ENCODE measurements around the gene DDC.

The DDC gene

DNA sequence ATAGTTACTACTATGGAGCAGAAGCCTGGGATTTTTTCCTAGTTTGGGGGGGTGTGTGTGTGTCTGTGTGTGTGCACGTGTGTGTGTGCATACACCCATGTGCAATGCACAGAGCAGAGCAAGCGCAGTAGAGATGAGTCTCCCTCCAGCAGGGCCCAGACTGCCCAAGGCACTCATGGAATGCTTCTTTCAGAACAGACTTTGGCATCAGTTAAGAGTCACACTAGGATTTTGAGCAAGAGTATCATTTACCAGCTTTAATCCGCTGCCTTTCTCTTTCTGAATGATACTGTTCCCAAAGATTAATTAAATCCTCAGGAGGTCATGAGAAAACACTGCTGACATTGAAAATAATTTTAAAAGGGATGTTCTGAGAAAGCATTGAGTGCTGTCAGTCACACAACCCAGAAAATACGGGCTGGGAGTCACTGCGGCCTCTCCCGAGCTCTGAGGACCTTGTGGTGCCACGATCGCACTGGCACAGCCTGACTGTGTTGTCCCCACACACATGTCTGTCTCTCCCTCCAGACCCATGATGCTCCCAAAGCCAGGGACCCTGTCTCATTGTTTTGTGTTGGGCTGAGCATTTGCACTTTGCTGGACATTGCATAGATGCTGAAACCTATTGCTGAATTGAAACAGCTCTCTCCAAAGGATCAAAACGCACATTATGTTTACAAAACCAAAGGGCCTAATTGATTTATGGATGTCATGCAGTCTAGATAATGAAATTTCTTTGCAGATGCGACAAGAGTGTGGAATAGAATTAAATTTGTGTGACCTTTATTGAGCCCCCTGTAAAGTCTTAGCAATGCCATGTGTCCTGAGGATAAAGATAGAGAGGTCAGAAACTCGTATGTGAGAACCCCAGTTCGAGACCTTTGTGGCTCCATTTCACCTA, 60.3 kb downstream of the DDC start:
- Histone ChIP-seq H3K9ac (ENCODE audit: low read depth, low read length) (no peak overlapping the region), H3K36me3 (ENCODE audit: insufficient read depth, low read length) (no peaks in the 10 kb centered on the region), H3K9me3 (ENCODE audit: control insufficient read depth, insufficient read depth, low read length) (no peaks in the 10 kb centered on the region), H3K4me1 (ENCODE audit: insufficient read depth, low read length) (no peaks in the 10 kb centered on the region)

DNA sequence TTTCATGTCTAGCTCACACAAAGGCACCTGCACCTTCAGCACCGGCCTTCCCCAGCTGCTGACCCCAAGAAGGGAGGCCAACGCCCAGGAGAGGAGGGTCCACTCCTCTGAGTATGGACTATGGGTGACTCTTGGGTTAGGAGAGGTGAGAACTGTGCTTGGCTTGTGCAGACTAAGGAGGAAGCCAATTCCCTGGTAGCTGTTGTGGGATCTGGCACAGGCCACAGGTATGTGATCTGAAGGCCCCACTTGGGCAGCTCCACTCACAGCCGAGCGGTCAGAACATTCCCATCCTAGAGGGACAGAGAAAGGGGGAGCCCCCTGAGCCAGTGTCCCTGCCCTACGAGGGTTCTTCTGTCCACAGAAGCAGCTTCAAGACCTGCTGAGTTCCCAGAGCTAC, 62.3 kb downstream of the DDC start:
- H3K9ac ChIP-seq (ENCODE audit: low read depth, low read length): no peak overlapping the region
- H3K4me1 ChIP-seq (ENCODE audit: insufficient read depth, low read length): no peaks in the 10 kb centered on the region
- H3K36me3 ChIP-seq (ENCODE audit: insufficient read depth, low read length): no peaks in the 10 kb centered on the region
- no peaks in the 10 kb centered on the region for H3K9me3 ChIP-seq (ENCODE audit: control insufficient read depth, insufficient read depth, low read length)

DNA sequence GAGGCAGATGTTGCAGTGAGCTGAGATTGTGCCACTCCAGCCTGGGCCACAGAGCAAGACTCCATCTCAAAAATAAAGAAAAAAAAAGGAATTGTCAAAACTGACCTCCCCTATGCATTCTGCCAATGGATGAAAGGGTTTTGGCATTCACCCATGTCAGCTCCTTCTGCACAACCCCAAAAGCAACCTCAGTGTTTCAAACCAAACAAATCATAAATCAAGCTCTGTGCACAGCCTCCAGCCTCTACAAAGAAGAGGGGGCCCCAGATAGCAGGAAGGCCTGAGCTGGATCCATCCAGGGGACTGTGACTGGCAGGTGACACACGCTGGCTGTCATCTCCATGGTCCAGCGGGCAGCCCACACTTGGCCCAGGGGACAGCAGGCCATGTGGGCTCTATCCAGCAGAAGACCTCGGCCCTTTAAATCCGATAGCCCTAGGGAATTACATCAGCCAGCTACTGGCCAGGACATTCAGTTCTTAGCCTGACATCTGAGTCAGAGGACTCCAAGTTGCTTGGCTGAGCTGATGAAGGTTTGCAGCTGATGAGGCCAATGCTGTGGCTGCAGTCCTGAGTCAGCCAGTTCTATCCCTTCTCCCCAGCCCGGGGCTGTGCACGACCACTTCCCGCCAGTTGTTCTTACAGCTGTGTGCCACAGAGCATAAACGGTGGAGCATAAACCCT, 63.1 kb downstream of the DDC start:
- Histone ChIP-seq H3K4me1 (ENCODE audit: insufficient read depth, low read length) (no peaks in the 10 kb centered on the region), H3K36me3 (ENCODE audit: insufficient read depth, low read length) (no peaks in the 10 kb centered on the region), H3K9ac (ENCODE audit: low read depth, low read length) (no peak overlapping the region), H3K9me3 (ENCODE audit: control insufficient read depth, insufficient read depth, low read length) (no peaks in the 10 kb centered on the region)

DNA sequence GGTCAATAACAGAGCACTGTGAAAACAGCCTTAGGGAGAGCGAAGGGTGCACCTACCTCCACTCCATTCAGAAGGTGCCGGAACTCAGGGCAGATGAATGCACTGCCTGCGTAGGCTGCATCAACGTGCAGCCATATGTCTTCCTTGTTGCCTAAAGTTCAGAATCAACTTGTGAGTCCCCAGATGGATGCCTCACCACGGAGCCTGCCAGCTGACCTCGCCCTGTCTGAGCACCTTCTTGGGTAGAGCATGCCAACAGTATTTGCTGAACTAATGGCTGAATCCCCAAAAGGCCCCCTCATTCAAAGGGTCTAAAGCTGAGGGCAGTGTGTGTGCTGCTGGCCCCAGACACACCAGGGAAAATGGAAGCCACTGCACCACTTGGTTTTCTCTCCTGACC, 66.1 kb downstream of the DDC start:
- Histone ChIP-seq H3K36me3 (ENCODE audit: insufficient read depth, low read length) (no peaks in the 10 kb centered on the region), H3K4me1 (ENCODE audit: insufficient read depth, low read length) (no peaks in the 10 kb centered on the region), H3K9me3 (ENCODE audit: control insufficient read depth, insufficient read depth, low read length) (no peaks in the 10 kb centered on the region), H3K9ac (ENCODE audit: low read depth, low read length) (no peak overlapping the region)

DNA sequence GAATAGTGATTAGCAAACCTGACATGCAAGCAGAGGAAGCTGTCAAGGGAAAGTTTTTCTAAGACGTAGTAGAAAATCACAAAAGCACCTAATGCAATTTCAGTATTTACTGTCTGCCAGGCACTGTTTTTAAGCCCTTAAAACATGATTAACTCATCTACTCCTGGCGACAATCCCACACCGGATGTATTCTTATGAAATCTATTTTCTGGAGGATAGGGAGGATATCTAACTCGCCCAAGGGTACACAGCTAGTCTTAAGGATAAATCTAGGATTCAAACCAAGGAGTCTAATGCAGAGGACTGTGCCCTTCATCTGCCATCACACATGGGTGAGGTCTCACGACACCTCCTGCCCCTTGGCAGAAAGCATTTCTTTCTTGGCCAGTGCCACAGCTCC, 67.2 kb downstream of the DDC start:
- no peak overlapping the region for H3K9ac ChIP-seq (ENCODE audit: low read depth, low read length)
- H3K36me3 ChIP-seq (ENCODE audit: insufficient read depth, low read length): no peaks in the 10 kb centered on the region
- H3K4me1 ChIP-seq (ENCODE audit: insufficient read depth, low read length): no peaks in the 10 kb centered on the region
- H3K9me3 ChIP-seq (ENCODE audit: control insufficient read depth, insufficient read depth, low read length): no peaks in the 10 kb centered on the region

DNA sequence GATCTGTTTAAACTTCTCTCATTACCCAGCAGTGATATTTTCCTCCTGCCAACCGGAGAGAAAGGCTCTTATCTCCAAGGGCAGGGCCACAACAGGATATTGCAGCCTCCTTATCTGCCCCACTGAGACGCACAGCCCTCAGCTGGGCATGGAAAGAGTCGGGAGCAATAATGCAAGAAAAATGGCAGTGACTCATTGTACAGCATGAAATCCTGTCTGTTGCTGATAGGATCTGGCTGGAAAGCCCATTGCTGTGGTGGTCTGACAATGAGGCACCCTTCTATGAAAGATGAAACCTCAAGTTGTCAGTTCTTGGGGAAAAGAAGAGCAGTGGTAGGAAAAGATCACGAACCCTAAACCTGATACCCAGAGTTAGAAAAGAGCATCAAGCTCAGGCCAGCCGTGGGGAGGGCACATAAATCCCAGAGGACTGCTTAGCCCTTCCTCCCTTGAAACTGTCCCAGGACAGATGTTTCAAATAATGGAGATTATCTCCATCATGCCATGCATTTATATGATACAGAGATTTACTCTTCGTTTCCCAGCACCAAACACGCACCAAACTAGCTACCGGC, 68.0 kb downstream of the DDC start:
- Histone ChIP-seq H3K9me3 (ENCODE audit: control insufficient read depth, insufficient read depth, low read length) (no peaks in the 10 kb centered on the region), H3K4me1 (ENCODE audit: insufficient read depth, low read length) (no peaks in the 10 kb centered on the region), H3K36me3 (ENCODE audit: insufficient read depth, low read length) (no peaks in the 10 kb centered on the region), H3K9ac (ENCODE audit: low read depth, low read length) (no peak overlapping the region)

DNA sequence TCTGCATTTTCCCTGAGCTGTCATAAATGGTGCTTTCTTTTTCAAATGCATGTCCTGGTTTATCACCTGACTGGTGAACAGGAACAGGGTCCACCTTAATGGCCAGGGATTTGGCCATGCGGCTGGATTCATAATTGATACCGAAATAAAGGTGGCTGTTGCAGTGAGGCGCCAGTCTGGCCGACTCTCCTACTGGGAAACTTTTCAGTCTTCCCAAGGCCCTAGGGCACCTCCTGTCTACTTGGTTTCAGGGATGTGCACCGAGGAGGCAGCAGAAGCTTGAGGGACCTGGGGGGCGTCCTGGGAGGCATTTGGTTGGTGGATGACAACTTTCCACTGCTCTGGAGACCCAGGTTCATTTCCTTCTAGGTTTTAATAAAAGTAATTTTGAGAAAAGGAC, 68.6 kb downstream of the DDC start:
- Histone ChIP-seq H3K9me3 (ENCODE audit: control insufficient read depth, insufficient read depth, low read length) (no peaks in the 10 kb centered on the region), H3K36me3 (ENCODE audit: insufficient read depth, low read length) (no peaks in the 10 kb centered on the region), H3K9ac (ENCODE audit: low read depth, low read length) (no peak overlapping the region), H3K4me1 (ENCODE audit: insufficient read depth, low read length) (no peaks in the 10 kb centered on the region)

DNA sequence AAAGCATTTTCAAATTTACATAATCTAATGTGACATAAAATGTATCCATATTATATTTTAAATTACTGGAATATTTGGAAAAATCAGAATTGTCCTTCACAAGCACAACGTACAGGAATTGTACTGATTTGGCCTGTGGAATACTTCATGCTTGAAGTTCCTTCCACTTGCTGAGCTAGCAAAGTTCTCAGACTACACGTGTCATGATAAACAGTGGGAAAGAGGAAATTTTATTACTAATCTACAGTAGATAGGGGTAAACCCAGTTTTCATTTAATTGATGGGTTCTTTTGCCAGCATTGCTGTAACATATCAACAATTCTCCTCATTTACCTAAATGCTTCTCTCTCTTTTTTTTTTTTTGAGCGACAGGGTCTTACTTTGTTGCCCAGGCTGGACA, 69.5 kb downstream of the DDC start:
- Histone ChIP-seq H3K4me1 (ENCODE audit: insufficient read depth, low read length) (no peaks in the 10 kb centered on the region), H3K9me3 (ENCODE audit: control insufficient read depth, insufficient read depth, low read length) (no peaks in the 10 kb centered on the region), H3K36me3 (ENCODE audit: insufficient read depth, low read length) (no peaks in the 10 kb centered on the region), H3K9ac (ENCODE audit: low read depth, low read length) (no peak overlapping the region)

DNA sequence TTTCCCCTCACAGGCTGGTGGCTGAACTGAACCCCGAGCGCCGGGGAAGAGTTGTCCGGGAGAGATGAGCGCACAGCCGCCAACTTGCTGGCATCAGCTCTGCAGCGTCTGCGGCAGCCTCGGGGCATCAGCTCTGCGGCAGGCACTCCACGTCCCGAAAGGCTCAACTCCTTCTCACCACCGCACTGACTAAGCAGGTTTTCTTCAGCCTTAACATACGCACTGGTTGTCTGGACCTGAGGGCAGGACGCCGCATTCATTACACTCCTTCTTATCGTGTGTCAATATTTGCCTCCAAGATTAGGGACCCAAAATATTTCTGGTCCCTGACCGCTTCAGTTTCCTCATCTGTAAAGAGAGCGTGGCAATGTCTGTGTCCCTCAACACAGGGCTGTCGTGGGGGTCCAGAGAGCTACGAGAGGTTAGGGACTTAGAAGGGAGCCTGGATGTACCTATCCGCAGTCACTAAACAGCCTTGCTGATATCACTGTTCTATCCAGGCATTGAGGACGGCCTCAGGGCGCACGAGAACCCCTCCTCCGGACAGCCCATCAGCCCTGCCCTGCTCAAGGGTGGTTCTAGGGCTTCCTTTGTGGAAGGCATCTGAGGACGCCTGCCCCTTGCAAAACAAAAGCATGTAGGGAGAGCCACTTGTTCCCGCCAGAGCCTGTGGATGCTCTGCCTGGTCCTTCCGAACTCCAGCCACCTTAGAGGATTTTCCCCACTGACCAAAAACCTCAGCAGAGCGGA, 72.3 kb downstream of the DDC start:
- no peaks in the 10 kb centered on the region for H3K36me3 ChIP-seq (ENCODE audit: insufficient read depth, low read length)
- H3K9me3 ChIP-seq (ENCODE audit: control insufficient read depth, insufficient read depth, low read length): no peaks in the 10 kb centered on the region
- H3K9ac ChIP-seq (ENCODE audit: low read depth, low read length): no peak overlapping the region
- no peaks in the 10 kb centered on the region for H3K4me1 ChIP-seq (ENCODE audit: insufficient read depth, low read length)

DNA sequence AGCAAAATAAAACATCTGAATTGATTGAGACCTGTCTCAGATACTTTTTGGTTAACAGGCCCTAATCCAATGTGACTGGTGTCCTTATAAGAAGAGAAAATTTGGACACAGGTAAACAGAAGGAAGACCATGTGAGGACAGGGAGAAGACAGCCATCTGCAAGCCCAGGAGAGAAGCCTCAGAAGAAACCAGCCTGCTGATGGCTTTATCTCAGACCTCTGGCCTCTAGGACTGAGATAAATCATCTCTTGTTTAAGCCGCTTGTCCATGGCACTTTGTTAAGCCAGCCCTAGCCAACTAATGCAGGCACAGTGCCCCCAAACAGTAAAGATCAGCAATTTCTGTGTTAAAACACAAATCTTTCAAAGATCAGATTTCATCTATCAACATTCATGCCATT, 73.3 kb downstream of the DDC start:
- Histone ChIP-seq H3K9me3 (ENCODE audit: control insufficient read depth, insufficient read depth, low read length) (no peaks in the 10 kb centered on the region), H3K4me1 (ENCODE audit: insufficient read depth, low read length) (no peaks in the 10 kb centered on the region), H3K36me3 (ENCODE audit: insufficient read depth, low read length) (no peaks in the 10 kb centered on the region)

DNA sequence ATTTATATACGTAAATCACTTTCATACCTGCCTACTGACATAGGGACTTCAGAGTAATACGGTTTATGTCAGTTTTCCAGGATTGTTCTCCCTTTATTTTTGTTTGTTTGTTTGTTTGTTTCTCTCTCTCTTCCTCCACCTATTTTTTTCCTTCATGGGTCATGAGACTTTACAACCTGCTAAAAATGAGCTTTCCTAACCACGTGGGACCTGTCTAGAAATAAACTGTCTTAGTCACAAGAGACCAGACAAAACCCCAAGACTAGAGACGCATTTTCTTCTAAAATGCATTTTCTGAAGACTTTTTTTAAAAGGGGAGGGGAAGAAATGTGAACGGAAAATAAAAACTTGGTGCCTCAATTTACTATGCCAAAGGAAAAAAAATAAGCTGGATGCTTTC, 74.0 kb downstream of the DDC start:
- Histone ChIP-seq H3K9ac (ENCODE audit: low read depth, low read length) (no peak overlapping the region), H3K36me3 (ENCODE audit: insufficient read depth, low read length) (no peaks in the 10 kb centered on the region), H3K9me3 (ENCODE audit: control insufficient read depth, insufficient read depth, low read length) (no peaks in the 10 kb centered on the region), H3K4me1 (ENCODE audit: insufficient read depth, low read length) (no peaks in the 10 kb centered on the region)

More for the DNA sequence above, 73.3 kb downstream of the DDC start:
- no peak overlapping the region for H3K9ac ChIP-seq (ENCODE audit: low read depth, low read length)

DNA sequence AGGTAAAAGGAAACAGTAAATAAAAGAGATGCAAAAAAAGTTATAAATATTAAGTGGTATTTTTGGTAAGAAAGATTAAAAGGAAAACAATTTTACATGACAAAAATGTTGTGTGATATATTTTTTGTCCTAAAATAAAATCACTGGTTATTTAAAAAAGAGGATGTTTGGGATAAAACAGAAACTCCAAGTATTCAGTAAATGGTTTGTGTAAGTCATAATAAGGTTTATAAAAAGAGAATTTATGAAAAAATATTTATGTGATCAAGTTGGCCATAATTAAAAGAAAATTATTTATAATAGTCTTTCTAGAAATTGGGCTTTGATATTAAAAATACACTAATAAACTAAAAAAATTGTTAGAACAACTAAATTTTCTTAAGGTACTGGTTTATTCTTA, 76.8 kb downstream of the DDC start:
- H3K9me3 ChIP-seq (ENCODE audit: control insufficient read depth, insufficient read depth, low read length): no peaks in the 10 kb centered on the region
- no peaks in the 10 kb centered on the region for H3K4me1 ChIP-seq (ENCODE audit: insufficient read depth, low read length)
- H3K9ac ChIP-seq (ENCODE audit: low read depth, low read length): no peak overlapping the region
- no peaks in the 10 kb centered on the region for H3K36me3 ChIP-seq (ENCODE audit: insufficient read depth, low read length)

DNA sequence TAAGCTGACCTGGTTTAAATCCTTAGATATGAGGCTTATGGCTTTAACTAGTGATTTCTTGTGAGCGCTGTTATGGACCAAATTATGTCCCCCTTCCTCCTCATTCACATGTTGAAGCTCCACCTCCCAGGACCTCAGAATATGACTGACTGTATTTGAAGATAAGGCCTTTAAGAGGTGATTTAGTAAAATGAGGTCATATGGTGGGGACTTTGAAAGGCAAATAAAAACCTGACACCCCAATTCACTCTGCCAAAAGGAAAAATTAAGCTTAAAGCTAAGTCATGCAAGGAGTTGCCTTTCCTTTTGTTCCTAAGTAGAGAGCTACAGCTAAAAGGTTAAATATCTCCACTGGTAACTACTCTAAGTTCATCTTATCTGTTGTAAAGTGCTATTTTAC, 78.7 kb downstream of the DDC start:
- Histone ChIP-seq H3K4me1 (ENCODE audit: insufficient read depth, low read length) (no peaks in the 10 kb centered on the region), H3K36me3 (ENCODE audit: insufficient read depth, low read length) (no peaks in the 10 kb centered on the region), H3K9ac (ENCODE audit: low read depth, low read length) (no peak overlapping the region)

DNA sequence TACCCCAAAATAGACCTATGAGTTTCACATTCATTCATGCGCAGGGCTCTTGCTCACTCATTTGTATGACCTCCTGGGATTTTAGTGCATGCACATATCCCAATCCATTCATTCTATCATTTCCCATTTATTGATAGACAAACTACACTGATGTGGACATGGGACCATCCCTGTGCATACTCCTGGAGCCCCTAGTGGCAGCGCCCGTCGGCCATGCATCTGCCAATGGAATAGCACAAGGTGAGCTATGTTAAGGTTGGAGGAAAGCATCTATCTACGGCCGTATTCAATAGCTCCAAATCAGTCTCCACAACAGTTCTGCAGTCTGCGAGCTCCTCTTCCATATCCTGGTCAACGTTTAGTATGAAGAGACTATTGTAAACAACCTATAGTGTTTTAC, 83.3 kb downstream of the DDC start:
- H3K4me1 ChIP-seq (ENCODE audit: insufficient read depth, low read length): no peaks in the 10 kb centered on the region
- H3K36me3 ChIP-seq (ENCODE audit: insufficient read depth, low read length): no peaks in the 10 kb centered on the region
- no peak overlapping the region for H3K9ac ChIP-seq (ENCODE audit: low read depth, low read length)
- H3K9me3 ChIP-seq (ENCODE audit: control insufficient read depth, insufficient read depth, low read length): no peaks in the 10 kb centered on the region

More for the DNA sequence above, 78.7 kb downstream of the DDC start:
- H3K9me3 ChIP-seq (ENCODE audit: control insufficient read depth, insufficient read depth, low read length): no peaks in the 10 kb centered on the region

All from ES-I3 (cell line).